ENCODE measurements around the gene CISH. TPM values are rescaled to one million over a fixed set of nuclear protein-coding genes. Genes with fewer than 3 reads are reported as not detected.

The CISH gene
- total and polyA plus RNA-seq, 10 of the 15 experiments (the other 5 are each of a cell fraction or from before 2014, with no cell fraction given), result 0.21 to 4.4 (median 1.8) TPM

DNA sequence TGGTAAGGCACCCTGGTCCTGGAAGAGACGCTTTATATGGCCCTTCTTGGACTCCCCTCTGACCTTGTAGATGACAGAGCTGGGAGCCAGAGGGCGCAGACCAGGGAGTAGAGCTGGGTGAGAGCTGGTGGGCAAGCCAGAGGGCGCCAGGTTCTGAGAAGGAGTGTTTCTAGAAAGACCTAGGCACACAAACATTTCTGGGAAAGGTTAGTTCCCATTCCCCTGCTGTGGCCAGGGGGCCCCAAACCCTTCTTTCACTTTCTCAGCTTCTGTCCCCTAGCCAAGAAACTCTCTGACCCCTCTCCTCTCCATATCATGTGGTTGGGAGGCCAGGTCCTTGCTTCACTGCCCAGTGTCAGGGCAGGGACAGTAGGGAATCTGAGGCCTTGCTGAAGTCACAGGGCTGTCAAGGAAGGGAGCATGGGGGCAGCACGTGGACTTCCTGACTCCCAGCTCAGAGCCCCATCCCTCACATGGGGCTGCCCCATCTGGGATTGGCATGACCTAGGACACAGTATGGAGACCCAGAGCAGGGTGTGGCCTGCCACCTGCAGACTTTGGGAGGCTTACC is 38.7 kb downstream of the CISH start:
- Histone ChIP-seq H3K27me3 (replicated peaks in 1 of 2; ENCODE audit: control insufficient read depth in 2 of 2, insufficient read depth in 2 of 2, low read length in 1 of 2) (no peaks in the 10 kb centered on the region), H3K4me1 (ENCODE audit: control insufficient read depth, insufficient read depth, low read length) (peaks cover 11% of the 10 kb centered on the region), H3K79me2 (ENCODE audit: control insufficient read depth, insufficient read depth, low read length) (peaks cover 5% of the 10 kb centered on the region), H3K9ac (ENCODE audit: control insufficient read depth, insufficient read depth, low read length) (no peak overlapping the region), H3K4me2 (ENCODE audit: control insufficient read depth, insufficient read depth) (no peak overlapping the region), H3K27ac (ENCODE audit: control insufficient read depth, insufficient read depth) (no peak overlapping the region), H3K36me3 (ENCODE audit: control insufficient read depth in 2 of 2, insufficient read depth in 2 of 2, low read length in 1 of 2) (no peaks in the 10 kb centered on the region; a peak in 2 of 4 replicates), H3K9me3 (replicated peaks; ENCODE audit: control insufficient read depth, insufficient read depth, low read length) (no peaks in the 10 kb centered on the region), H4K20me1 (ENCODE audit: control insufficient read depth, insufficient read depth) (no peaks in the 10 kb centered on the region), H3K4me3 (no peak overlapping the region), H2AFZ (ENCODE audit: control insufficient read depth, low read depth, low read length) (no peak overlapping the region)
- ATAC-seq (no peak), DNase-seq (ENCODE audit: low read depth, low spot score) (no peak), FAIRE-seq (no peak)
- no TSS peak for BruUV-seq (replicated peaks)
- CTCF ChIA-PET, result interaction anchor here (0.9 to 11.6 kb wide), 10 partner anchors 8 to 223 kb away, joined by 3 to 410 read pairs (median 4); partner anchors contain the start of genes CISH and MAPKAPK3
- no peak for TF ChIP-seq SUPT20H (IDR thresholded peaks at IDR 0.05; ENCODE audit: borderline replicate concordance, control insufficient read depth, low read depth, low read length)
- TF ChIP-seq, protein P1, sequence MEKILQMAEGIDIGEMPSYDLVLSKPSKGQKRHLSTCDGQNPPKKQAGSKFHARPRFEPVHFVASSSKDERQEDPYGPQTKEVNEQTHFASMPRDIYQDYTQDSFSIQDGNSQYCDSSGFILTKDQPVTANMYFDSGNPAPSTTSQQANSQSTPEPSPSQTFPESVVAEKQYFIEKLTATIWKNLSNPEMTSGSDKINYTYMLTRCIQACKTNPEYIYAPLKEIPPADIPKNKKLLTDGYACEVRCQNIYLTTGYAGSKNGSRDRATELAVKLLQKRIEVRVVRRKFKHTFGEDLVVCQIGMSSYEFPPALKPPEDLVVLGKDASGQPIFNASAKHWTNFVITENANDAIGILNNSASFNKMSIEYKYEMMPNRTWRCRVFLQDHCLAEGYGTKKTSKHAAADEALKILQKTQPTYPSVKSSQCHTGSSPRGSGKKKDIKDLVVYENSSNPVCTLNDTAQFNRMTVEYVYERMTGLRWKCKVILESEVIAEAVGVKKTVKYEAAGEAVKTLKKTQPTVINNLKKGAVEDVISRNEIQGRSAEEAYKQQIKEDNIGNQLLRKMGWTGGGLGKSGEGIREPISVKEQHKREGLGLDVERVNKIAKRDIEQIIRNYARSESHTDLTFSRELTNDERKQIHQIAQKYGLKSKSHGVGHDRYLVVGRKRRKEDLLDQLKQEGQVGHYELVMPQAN (conservative IDR thresholded peaks at IDR 0.05), result no peak
- no peak for TF ChIP-seq PML (IDR thresholded peaks at IDR 0.05; ENCODE audit: low read length)
- no peak for TF ChIP-seq STAT3 (IDR thresholded peaks at IDR 0.05; ENCODE audit: low read depth, low read length)
- 30% methylated on average over 4 of the region's 4 CpGs for WGBS (ENCODE audit: insufficient coverage, insufficient replicate concordance, low lambda C conversion rate, missing lambda C conversion rate)
- in situ Hi-C loops (cut with MboI) (no loop called here), intact Hi-C loops (cut with micrococcal nuclease; ENCODE audit: unreplicated experiment) (loop anchor here (1.0 to 2.0 kb wide), 2 partner anchors 18 to 41 kb away; no protein-coding TSS in a partner anchor)
- POLR2A ChIA-PET, result interaction anchor here (0.5 to 1.8 kb wide), 3 partner anchors 17 to 39 kb away, joined by 3 to 10 read pairs (median 4); partner anchors contain the start of gene CISH
- SMC1A ChIA-PET (ENCODE audit: uncharacterized antibody, unreplicated experiment), result interaction anchor here (0.7 to 6.5 kb wide), 8 partner anchors 13 to 222 kb away, joined by 3 to 137 read pairs (median 4); partner anchors contain the start of genes CISH, CYB561D2, MAPKAPK3 and NPRL2
- RAD21 ChIA-PET (ENCODE audit: unreplicated experiment), result interaction anchor here (0.8 to 7.1 kb wide), 5 partner anchors 13 to 799 kb away, joined by 3 to 244 read pairs (median 6); partner anchors contain the start of genes CISH and MAPKAPK3

All from GM12878 (cell line).